Thyroid gland (tissue), 4 donors: Measurements from ENCODE around the gene MAFG. TPM values are rescaled to one million over a fixed set of nuclear protein-coding genes. Genes with fewer than 3 reads are reported as not detected.

Experiments
- DNase-seq, 2 donors: peaks; one replicate each; pipeline ENCODE4 v3.0.0-alpha.2; 2019
- H3K27ac ChIP-seq, 3 donors: fragments of 200-600 bp; sonication (generic); 1 replicate in 2 of 3; 2 replicates in 1 of 3; pipeline ENCODE4 v1.5.1; 2016 to 2019; ENCODE audit warnings: mild to moderate bottlenecking in 1 of 3, moderate library complexity in 1 of 3
- H3K27me3 ChIP-seq: fragments of 200-600 bp; sonication (generic); one replicate; pipeline ENCODE4 v1.5.1; 2019
- H3K36me3 ChIP-seq, 2 donors: fragments of 200-600 bp; sonication (generic); one replicate each; pipeline ENCODE4 v1.5.1; 2016 to 2019
- H3K4me1 ChIP-seq, 2 donors: fragments of 200-600 bp; sonication (generic); one replicate each; pipeline ENCODE4 v1.5.1; 2017 to 2019
- H3K4me3 ChIP-seq, 3 donors: fragments of 200-600 bp; sonication (generic); replicated peaks in 1 of 3; 1 replicate in 2 of 3; 2 replicates in 1 of 3; pipeline ENCODE4 v1.5.1; 2016; ENCODE audit warnings: mild to moderate bottlenecking in 1 of 3
- H3K9me3 ChIP-seq: fragments of 200-600 bp; sonication (generic); one replicate; pipeline ENCODE4 v1.5.1; 2017
- POLR2A ChIP-seq, 2 donors: fragments of 450-650 bp; IDR thresholded peaks; one replicate each; pipeline ENCODE4 v1.6.1; 2017; ENCODE audit warnings: antibody characterized with exemption in 2 of 2, mild to moderate bottlenecking in 2 of 2, moderate library complexity in 1 of 2
- WGBS, 2 donors: methylation state at CpG; one replicate each; pipeline ENCODE4 v1.1.5; 2017; 5-methylcytosine and 5-hydroxymethylcytosine counted together
- intact Hi-C: fragments of 100-400 bp; cut with DNase I; formaldehyde crosslinking; loops from one replicate; pipeline ENCODE4 v1.15.1; 2023
- total RNA-seq, 4 donors: library from RNA; depleted of rRNA; stranded (reverse); fragments of >200 nt; gene quantifications; one replicate each; pipeline ENCODE4 v1.2.3, GENCODE V29; 2016
- TF ChIP-seq, protein P1 (sequence below), 6 experiments: fragments of 200-600 bp in 3 of 6; fragments of 450-650 bp in 3 of 6; sonication (generic) in 3 of 6; IDR thresholded peaks; one replicate each; pipeline ENCODE4 v1.5.1; 2016 to 2019; ENCODE audit warnings: antibody characterized with exemption in 6 of 6, mild to moderate bottlenecking in 2 of 6, inconsistent platforms in 1 of 6, moderate library complexity in 1 of 6

Gene MAFG
- total RNA-seq, 4 donors from 2014 or later = 28.2 to 51.8 (median 36.4) TPM

GRCh38 chr17:81911277-81911961 is 16.1 kb downstream of the MAFG start, which contains the start of gene PCYT2:
Gene PCYT2 (minus strand): TSS chr17:81911399. CDS start chr17:81911355, 44 bp downstream.
- no peaks in the 10 kb centered on the region for H3K27me3 ChIP-seq
- DNase-seq = peak; percentile 95 to 97
- peaks cover 24 to 32% of the 10 kb centered on the region in 2 donors for H3K36me3 ChIP-seq
- WGBS, 2 donors = 0 to 11% methylated on average over 1 to 28 of the region's 84 CpGs
- TF ChIP-seq, protein P1, sequence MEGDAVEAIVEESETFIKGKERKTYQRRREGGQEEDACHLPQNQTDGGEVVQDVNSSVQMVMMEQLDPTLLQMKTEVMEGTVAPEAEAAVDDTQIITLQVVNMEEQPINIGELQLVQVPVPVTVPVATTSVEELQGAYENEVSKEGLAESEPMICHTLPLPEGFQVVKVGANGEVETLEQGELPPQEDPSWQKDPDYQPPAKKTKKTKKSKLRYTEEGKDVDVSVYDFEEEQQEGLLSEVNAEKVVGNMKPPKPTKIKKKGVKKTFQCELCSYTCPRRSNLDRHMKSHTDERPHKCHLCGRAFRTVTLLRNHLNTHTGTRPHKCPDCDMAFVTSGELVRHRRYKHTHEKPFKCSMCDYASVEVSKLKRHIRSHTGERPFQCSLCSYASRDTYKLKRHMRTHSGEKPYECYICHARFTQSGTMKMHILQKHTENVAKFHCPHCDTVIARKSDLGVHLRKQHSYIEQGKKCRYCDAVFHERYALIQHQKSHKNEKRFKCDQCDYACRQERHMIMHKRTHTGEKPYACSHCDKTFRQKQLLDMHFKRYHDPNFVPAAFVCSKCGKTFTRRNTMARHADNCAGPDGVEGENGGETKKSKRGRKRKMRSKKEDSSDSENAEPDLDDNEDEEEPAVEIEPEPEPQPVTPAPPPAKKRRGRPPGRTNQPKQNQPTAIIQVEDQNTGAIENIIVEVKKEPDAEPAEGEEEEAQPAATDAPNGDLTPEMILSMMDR (IDR thresholded peaks at IDR 0.05) = peak in 2 of 6 experiments; percentile 21 to 22
- TF ChIP-seq POLR2A (IDR thresholded peaks at IDR 0.05) = peak in 1 of 2 donors; percentile 57
- peak within 1 kb of the TSS; percentile 55 to 69 (median 68) for H3K4me3 ChIP-seq
- intact Hi-C loops = no loop called here
- no peaks in the 10 kb centered on the region for H3K9me3 ChIP-seq
- peaks cover 14 to 19% of the 10 kb centered on the region in 2 donors for H3K4me1 ChIP-seq
- peak within 1 kb of the TSS in 1 of 3 donors; percentile 36 for H3K27ac ChIP-seq

- Histone ChIP-seq H3K27me3 (no peaks in the 10 kb centered on the region), H3K9me3 (no peaks in the 10 kb centered on the region), H3K36me3 (peaks cover 24 to 32% of the 10 kb centered on the region in 2 donors), H3K4me3 (peak overlapping the region; percentile 55 to 69 (median 68)), H3K27ac (peak overlapping the region in 1 of 3 donors; percentile 24), H3K4me1 (peaks cover 14 to 19% of the 10 kb centered on the region in 2 donors)
- intact Hi-C loops = no loop called here
- TF ChIP-seq, protein P1 (IDR thresholded peaks at IDR 0.05) = no peak
- TF ChIP-seq POLR2A (IDR thresholded peaks at IDR 0.05) = no peak
- peak in 1 of 2 donors; percentile 35 for DNase-seq
- 0 to 2% methylated on average over 1 to 11 of the region's 55 CpGs for WGBS, 2 donors
These were observed 16.7 kb downstream of the MAFG start for GRCh38 chr17:81910840-81911276.

DNA sequence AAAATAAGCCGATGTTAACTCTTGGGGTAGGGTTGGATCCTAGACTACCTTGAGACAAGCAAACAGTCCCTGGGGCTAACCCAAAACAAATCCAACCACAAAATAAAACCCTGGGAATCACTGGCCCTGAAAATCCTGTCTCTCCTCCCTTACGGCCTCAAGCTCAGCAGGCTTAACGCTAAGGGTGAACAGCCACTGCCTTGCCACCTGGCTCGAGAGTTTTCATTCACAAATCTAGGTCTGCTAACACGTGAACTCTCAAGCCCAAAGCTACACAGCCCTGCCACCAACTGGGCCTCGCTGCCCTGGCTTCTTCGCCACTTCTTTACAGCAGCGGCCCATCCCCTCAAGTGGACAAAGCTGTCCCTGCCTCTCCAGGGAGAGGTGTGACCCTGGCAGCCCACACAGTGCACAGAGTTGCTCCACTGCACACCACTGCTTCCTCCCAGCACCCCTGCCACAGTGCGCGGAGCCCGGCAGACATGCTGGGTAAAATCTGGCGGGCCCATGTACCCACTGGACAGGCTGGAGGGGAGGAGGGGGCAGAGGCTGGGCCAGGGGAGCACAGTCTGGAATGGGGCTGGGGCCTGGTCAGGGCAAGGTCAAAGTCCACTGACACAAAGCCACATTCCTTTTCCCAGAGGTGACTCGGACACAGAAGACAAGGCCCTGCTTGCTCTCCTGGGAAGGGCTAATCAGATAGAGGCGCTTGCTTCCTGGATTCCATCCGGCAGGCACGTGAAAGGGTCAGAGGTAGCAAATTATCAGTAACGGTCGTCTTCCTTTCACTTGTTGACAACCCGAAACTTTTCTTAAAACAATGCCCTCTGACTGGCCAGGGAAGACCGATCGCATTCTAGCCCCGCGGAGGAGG is 17.3 kb downstream of the MAFG start:
- peaks cover 20 to 27% of the 10 kb centered on the region in 2 donors for H3K36me3 ChIP-seq

GRCh38 chr17:81909231-81909630 is 18.3 kb downstream of the MAFG start:
- H3K4me1 ChIP-seq = peaks cover 14 to 19% of the 10 kb centered on the region in 2 donors
- H3K9me3 ChIP-seq = no peaks in the 10 kb centered on the region
- H3K27me3 ChIP-seq = no peaks in the 10 kb centered on the region
- DNase-seq = no peak
- no peak overlapping the region for H3K27ac ChIP-seq
- no peak overlapping the region for H3K4me3 ChIP-seq
- intact Hi-C loops = no loop called here
- H3K36me3 ChIP-seq = peaks cover 10 to 17% of the 10 kb centered on the region in 2 donors
- WGBS, 2 donors = 96 to 100% methylated on average over 5 to 8 of the region's 12 CpGs
- TF ChIP-seq POLR2A (IDR thresholded peaks at IDR 0.05) = no peak
- TF ChIP-seq, protein P1 (IDR thresholded peaks at IDR 0.05) = no peak

More for the DNA sequence above, 17.3 kb downstream of the MAFG start:
- Histone ChIP-seq H3K27me3 (no peaks in the 10 kb centered on the region), H3K27ac (peak overlapping the region in 1 of 3 donors; percentile 24), H3K9me3 (no peaks in the 10 kb centered on the region), H3K4me1 (peaks cover 14 to 19% of the 10 kb centered on the region in 2 donors), H3K4me3 (peak overlapping the region; percentile 55 to 69 (median 68))
- peak; percentile 69 to 72 for DNase-seq
- 35 to 40% methylated on average over 18 to 23 of the region's 23 CpGs for WGBS, 2 donors
- TF ChIP-seq, protein P1 (IDR thresholded peaks at IDR 0.05) = no peak
- no peak for TF ChIP-seq POLR2A (IDR thresholded peaks at IDR 0.05)
- intact Hi-C loops = no loop called here
